WTC11 (cell line): ENCODE data around the gene SYNDIG1. TPM values are rescaled to one million over a fixed set of nuclear protein-coding genes. Genes with fewer than 3 reads are reported as not detected.

Source experiments
- ATAC-seq: fragments of 200-7000 bp; cut with Tn5 transposase; 2 replicates; pipeline ENCODE4 v1.10.0; 2021; ENCODE audit warnings: mild to moderate bottlenecking, moderate library complexity
- CTCF ChIA-PET: fragments of 300-600 bp; sonication (Branson Sonifier 250); formaldehyde crosslinking; loops from one replicate; lab custom pipeline; 2021; ENCODE audit warnings: antibody characterized with exemption; lab: Charles Lee
- POLR2A ChIA-PET: fragments of 350-600 bp; sonication (Branson Sonifier 250); formaldehyde crosslinking; loops from one replicate; lab custom pipeline; 2021; ENCODE audit warnings: antibody characterized with exemption; lab: Charles Lee
- DNase-seq: peaks from one replicate; pipeline ENCODE4 v3.0.0; 2021; ENCODE audit warnings: low spot score
- H3K27ac Mint-ChIP-seq: 2 replicates; pipeline ENCODE4 v1.8.0; 2021; ENCODE audit warnings: mixed read lengths
- H3K27me3 Mint-ChIP-seq: 2 replicates; pipeline ENCODE4 v1.8.0; 2021; ENCODE audit warnings: low read depth, mild to moderate bottlenecking, moderate library complexity, mixed read lengths
- H3K36me3 Mint-ChIP-seq: 2 replicates; pipeline ENCODE4 v1.8.0; 2021; ENCODE audit warnings: mixed read lengths
- H3K4me1 Mint-ChIP-seq: 2 replicates; pipeline ENCODE4 v1.8.0; 2022; ENCODE audit warnings: mixed read lengths
- H3K4me3 Mint-ChIP-seq: 2 replicates; pipeline ENCODE4 v1.8.0; 2021; ENCODE audit warnings: mild to moderate bottlenecking, moderate library complexity, mixed read lengths
- H3K9me3 Mint-ChIP-seq: 2 replicates; pipeline ENCODE4 v1.8.0; 2021; ENCODE audit warnings: mixed read lengths
- ELF4 ChIP-seq: sonication (generic); formaldehyde crosslinking; IDR thresholded peaks from 2 replicates; pipeline ENCODE4 v1.8.1; 2022; ENCODE audit warnings: low read depth, mild to moderate bottlenecking, moderate library complexity, missing genetic modification reagents
- FOXK1 ChIP-seq: sonication (generic); formaldehyde crosslinking; IDR thresholded peaks from 2 replicates; pipeline ENCODE4 v1.8.0; 2022; ENCODE audit warnings: mild to moderate bottlenecking, moderate library complexity, missing genetic modification reagents
- GTF2I ChIP-seq: fragments of 250-450 bp; sonication (Bioruptor Pico); conservative IDR thresholded peaks from 2 replicates; pipeline ENCODE4 v1.4.0; 2021; ENCODE audit warnings: mild to moderate bottlenecking
- HMGA2 ChIP-seq: fragments of 250-450 bp; sonication (Bioruptor Pico); IDR thresholded peaks from 2 replicates; pipeline ENCODE4 v1.4.0; 2021; ENCODE audit warnings: mild to moderate bottlenecking, moderate library complexity
- MXD4 ChIP-seq: fragments of 250-450 bp; sonication (Bioruptor Pico); IDR thresholded peaks from 2 replicates; pipeline ENCODE4 v1.8.0; 2021; ENCODE audit warnings: mild to moderate bottlenecking, moderate library complexity, borderline replicate concordance
- MYBL2 ChIP-seq: sonication (generic); formaldehyde crosslinking; IDR thresholded peaks from 2 replicates; pipeline ENCODE4 v1.8.1; 2023; ENCODE audit warnings: mild to moderate bottlenecking, moderate library complexity, missing genetic modification reagents
- NFYB ChIP-seq: sonication (generic); formaldehyde crosslinking; conservative IDR thresholded peaks from 2 replicates; pipeline ENCODE4 v1.8.0; 2022; ENCODE audit warnings: low read depth, missing genetic modification reagents
- NR3C1 ChIP-seq: sonication (generic); formaldehyde crosslinking; conservative IDR thresholded peaks from 2 replicates; pipeline ENCODE4 v1.8.1; 2023; ENCODE audit warnings: low read depth, mild to moderate bottlenecking, missing genetic modification reagents
- TP53 ChIP-seq: sonication (generic); formaldehyde crosslinking; IDR thresholded peaks from 2 replicates; pipeline ENCODE4 v1.8.1; 2023; ENCODE audit warnings: mild to moderate bottlenecking, missing genetic modification reagents
- ZNF219 ChIP-seq: sonication (generic); formaldehyde crosslinking; IDR thresholded peaks from 2 replicates; pipeline ENCODE4 v1.8.0; 2023; ENCODE audit warnings: missing genetic modification reagents, mild to moderate bottlenecking, borderline replicate concordance
- ZNF263 ChIP-seq: sonication (generic); formaldehyde crosslinking; IDR thresholded peaks from 2 replicates; pipeline ENCODE4 v1.8.1; 2022; ENCODE audit warnings: low read depth, mild to moderate bottlenecking, moderate library complexity, missing genetic modification reagents
- ZNF423 ChIP-seq: fragments of 250-450 bp; sonication (Bioruptor Pico); IDR thresholded peaks from 2 replicates; pipeline ENCODE4 v2.1.2; 2022; ENCODE audit warnings: mild to moderate bottlenecking, moderate library complexity
- ZNF671 ChIP-seq: fragments of 250-450 bp; sonication (Bioruptor Pico); IDR thresholded peaks from 2 replicates; pipeline ENCODE4 v1.8.0; 2021; ENCODE audit warnings: mild to moderate bottlenecking
- total RNA-seq: library from RNA; stranded (reverse); gene quantifications from 3 replicates; pipeline ENCODE4 v1.2.3, GENCODE V29; 2021
- TF ChIP-seq, protein P1 (sequence below): sonication (generic); formaldehyde crosslinking; conservative IDR thresholded peaks from 2 replicates; pipeline ENCODE4 v1.8.1; 2023; ENCODE audit warnings: mild to moderate bottlenecking, low read depth, missing genetic modification reagents, moderate library complexity
- TF ChIP-seq, protein P2 (sequence below): sonication (generic); formaldehyde crosslinking; IDR thresholded peaks from 2 replicates; pipeline ENCODE4 v1.8.1; 2022; ENCODE audit warnings: low read depth, mild to moderate bottlenecking, moderate library complexity, missing genetic modification reagents, borderline replicate concordance
- TF ChIP-seq, protein P3 (sequence below): sonication (generic); formaldehyde crosslinking; IDR thresholded peaks from 2 replicates; pipeline ENCODE4 v1.8.1; 2023; ENCODE audit warnings: mild to moderate bottlenecking, missing genetic modification reagents, borderline replicate concordance
- TF ChIP-seq, protein P4 (sequence below): sonication (generic); formaldehyde crosslinking; IDR thresholded peaks from 2 replicates; pipeline ENCODE4 v1.8.0; 2023; ENCODE audit warnings: mild to moderate bottlenecking, missing genetic modification reagents
- TF ChIP-seq, protein P5 (sequence below): sonication (generic); formaldehyde crosslinking; IDR thresholded peaks from 2 replicates; pipeline ENCODE4 v1.8.0; 2022; ENCODE audit warnings: mild to moderate bottlenecking, missing genetic modification reagents
- TF ChIP-seq, protein P6 (sequence below): fragments of 250-450 bp; sonication (Bioruptor Pico); IDR thresholded peaks from 2 replicates; pipeline ENCODE4 v1.9.0; 2021; ENCODE audit warnings: mild to moderate bottlenecking

Gene SYNDIG1
- total RNA-seq, 1 experiment from 2014 or later: 6.4 TPM

DNA sequence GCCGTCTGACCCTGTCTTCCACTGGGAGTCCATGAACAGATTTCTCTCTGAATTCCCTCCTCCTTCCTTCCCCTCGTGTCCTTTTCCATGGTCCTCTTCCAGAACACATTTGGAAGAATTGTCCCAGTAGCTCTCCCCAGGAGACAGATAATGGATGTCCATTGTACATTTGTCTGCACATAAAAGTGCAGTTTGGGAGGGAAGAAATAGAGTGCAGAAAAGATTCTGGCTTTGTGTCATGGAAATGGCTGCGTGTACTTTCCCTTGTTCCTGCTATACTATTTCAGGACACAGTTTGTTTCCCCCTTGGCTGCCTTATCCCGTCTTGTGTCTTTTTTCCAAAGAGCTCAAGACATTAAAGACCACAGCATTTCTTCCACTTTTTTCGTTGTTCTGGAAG, 127.6 kb downstream of the SYNDIG1 start:
- Mint-ChIP-seq H3K36me3 (peaks cover 15% of the 10 kb centered on the region), H3K27ac (no peak overlapping the region), H3K4me3 (no peak overlapping the region), H3K4me1 (no peaks in the 10 kb centered on the region), H3K9me3 (peaks cover 39% of the 10 kb centered on the region), H3K27me3 (no peaks in the 10 kb centered on the region)
- TF ChIP-seq, protein P1, sequence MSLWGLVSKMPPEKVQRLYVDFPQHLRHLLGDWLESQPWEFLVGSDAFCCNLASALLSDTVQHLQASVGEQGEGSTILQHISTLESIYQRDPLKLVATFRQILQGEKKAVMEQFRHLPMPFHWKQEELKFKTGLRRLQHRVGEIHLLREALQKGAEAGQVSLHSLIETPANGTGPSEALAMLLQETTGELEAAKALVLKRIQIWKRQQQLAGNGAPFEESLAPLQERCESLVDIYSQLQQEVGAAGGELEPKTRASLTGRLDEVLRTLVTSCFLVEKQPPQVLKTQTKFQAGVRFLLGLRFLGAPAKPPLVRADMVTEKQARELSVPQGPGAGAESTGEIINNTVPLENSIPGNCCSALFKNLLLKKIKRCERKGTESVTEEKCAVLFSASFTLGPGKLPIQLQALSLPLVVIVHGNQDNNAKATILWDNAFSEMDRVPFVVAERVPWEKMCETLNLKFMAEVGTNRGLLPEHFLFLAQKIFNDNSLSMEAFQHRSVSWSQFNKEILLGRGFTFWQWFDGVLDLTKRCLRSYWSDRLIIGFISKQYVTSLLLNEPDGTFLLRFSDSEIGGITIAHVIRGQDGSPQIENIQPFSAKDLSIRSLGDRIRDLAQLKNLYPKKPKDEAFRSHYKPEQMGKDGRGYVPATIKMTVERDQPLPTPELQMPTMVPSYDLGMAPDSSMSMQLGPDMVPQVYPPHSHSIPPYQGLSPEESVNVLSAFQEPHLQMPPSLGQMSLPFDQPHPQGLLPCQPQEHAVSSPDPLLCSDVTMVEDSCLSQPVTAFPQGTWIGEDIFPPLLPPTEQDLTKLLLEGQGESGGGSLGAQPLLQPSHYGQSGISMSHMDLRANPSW (CRISPR knock-in tag): no peak
- no peak for TF ChIP-seq NFYB (CRISPR knock-in tag)
- TF ChIP-seq MYBL2 (CRISPR knock-in tag): no peak
- no peak for TF ChIP-seq ELF4 (CRISPR knock-in tag)
- no peak for TF ChIP-seq ZNF263 (CRISPR knock-in tag)
- TF ChIP-seq, protein P2, sequence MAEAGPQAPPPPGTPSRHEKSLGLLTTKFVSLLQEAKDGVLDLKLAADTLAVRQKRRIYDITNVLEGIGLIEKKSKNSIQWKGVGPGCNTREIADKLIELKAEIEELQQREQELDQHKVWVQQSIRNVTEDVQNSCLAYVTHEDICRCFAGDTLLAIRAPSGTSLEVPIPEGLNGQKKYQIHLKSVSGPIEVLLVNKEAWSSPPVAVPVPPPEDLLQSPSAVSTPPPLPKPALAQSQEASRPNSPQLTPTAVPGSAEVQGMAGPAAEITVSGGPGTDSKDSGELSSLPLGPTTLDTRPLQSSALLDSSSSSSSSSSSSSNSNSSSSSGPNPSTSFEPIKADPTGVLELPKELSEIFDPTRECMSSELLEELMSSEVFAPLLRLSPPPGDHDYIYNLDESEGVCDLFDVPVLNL: no peak
- TF ChIP-seq, protein P3, sequence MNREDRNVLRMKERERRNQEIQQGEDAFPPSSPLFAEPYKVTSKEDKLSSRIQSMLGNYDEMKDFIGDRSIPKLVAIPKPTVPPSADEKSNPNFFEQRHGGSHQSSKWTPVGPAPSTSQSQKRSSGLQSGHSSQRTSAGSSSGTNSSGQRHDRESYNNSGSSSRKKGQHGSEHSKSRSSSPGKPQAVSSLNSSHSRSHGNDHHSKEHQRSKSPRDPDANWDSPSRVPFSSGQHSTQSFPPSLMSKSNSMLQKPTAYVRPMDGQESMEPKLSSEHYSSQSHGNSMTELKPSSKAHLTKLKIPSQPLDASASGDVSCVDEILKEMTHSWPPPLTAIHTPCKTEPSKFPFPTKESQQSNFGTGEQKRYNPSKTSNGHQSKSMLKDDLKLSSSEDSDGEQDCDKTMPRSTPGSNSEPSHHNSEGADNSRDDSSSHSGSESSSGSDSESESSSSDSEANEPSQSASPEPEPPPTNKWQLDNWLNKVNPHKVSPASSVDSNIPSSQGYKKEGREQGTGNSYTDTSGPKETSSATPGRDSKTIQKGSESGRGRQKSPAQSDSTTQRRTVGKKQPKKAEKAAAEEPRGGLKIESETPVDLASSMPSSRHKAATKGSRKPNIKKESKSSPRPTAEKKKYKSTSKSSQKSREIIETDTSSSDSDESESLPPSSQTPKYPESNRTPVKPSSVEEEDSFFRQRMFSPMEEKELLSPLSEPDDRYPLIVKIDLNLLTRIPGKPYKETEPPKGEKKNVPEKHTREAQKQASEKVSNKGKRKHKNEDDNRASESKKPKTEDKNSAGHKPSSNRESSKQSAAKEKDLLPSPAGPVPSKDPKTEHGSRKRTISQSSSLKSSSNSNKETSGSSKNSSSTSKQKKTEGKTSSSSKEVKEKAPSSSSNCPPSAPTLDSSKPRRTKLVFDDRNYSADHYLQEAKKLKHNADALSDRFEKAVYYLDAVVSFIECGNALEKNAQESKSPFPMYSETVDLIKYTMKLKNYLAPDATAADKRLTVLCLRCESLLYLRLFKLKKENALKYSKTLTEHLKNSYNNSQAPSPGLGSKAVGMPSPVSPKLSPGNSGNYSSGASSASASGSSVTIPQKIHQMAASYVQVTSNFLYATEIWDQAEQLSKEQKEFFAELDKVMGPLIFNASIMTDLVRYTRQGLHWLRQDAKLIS: no peak
- TF ChIP-seq GTF2I (CRISPR knock-in tag): no peak
- no peak for TF ChIP-seq NR3C1 (CRISPR knock-in tag)
- TF ChIP-seq, protein P4, sequence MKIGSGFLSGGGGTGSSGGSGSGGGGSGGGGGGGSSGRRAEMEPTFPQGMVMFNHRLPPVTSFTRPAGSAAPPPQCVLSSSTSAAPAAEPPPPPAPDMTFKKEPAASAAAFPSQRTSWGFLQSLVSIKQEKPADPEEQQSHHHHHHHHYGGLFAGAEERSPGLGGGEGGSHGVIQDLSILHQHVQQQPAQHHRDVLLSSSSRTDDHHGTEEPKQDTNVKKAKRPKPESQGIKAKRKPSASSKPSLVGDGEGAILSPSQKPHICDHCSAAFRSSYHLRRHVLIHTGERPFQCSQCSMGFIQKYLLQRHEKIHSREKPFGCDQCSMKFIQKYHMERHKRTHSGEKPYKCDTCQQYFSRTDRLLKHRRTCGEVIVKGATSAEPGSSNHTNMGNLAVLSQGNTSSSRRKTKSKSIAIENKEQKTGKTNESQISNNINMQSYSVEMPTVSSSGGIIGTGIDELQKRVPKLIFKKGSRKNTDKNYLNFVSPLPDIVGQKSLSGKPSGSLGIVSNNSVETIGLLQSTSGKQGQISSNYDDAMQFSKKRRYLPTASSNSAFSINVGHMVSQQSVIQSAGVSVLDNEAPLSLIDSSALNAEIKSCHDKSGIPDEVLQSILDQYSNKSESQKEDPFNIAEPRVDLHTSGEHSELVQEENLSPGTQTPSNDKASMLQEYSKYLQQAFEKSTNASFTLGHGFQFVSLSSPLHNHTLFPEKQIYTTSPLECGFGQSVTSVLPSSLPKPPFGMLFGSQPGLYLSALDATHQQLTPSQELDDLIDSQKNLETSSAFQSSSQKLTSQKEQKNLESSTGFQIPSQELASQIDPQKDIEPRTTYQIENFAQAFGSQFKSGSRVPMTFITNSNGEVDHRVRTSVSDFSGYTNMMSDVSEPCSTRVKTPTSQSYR: no peak
- no peak for TF ChIP-seq MXD4 (CRISPR knock-in tag)
- TF ChIP-seq ZNF219: no peak
- no peak for TF ChIP-seq FOXK1
- TF ChIP-seq, protein P5, sequence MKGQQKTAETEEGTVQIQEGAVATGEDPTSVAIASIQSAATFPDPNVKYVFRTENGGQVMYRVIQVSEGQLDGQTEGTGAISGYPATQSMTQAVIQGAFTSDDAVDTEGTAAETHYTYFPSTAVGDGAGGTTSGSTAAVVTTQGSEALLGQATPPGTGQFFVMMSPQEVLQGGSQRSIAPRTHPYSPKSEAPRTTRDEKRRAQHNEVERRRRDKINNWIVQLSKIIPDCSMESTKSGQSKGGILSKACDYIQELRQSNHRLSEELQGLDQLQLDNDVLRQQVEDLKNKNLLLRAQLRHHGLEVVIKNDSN: no peak
- no peak for TF ChIP-seq HMGA2
- TF ChIP-seq ZNF671 (CRISPR knock-in tag): no peak
- TF ChIP-seq, protein P6, sequence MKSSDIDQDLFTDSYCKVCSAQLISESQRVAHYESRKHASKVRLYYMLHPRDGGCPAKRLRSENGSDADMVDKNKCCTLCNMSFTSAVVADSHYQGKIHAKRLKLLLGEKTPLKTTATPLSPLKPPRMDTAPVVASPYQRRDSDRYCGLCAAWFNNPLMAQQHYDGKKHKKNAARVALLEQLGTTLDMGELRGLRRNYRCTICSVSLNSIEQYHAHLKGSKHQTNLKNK: no peak
- no peak for TF ChIP-seq TP53
- no peak for TF ChIP-seq ZNF423 (CRISPR knock-in tag)
- no peak for ATAC-seq
- ChIA-PET CTCF (no interaction called here), POLR2A (no interaction called here)
- no peak for DNase-seq
